ENCODE measurements around the gene CA10.

CA10 gene

GRCh38 chr17:52047086-52047485, 111.4 kb downstream of the CA10 start:
- TF ChIP-seq REST (IDR thresholded peaks at IDR 0.05; ENCODE audit: insufficient read depth in 1 of 2, low read depth in 2 of 2, low read length in 2 of 2), result no peak
- TF ChIP-seq SIN3A (IDR thresholded peaks at IDR 0.05; ENCODE audit: borderline replicate concordance, insufficient read depth, low read length), result no peak
- no peak for TF ChIP-seq POLR2AphosphoS5 (IDR thresholded peaks at IDR 0.05; ENCODE audit: low read depth, low read length)
- no peak for TF ChIP-seq FOXP2 (optimal IDR thresholded peaks at IDR 0.05; ENCODE audit: borderline replicate concordance, extremely low read depth, extremely low read length, insufficient read depth)
- TF ChIP-seq TAF1 (IDR thresholded peaks at IDR 0.05; ENCODE audit: borderline replicate concordance, insufficient read depth, low read length), result no peak

- no peak for TF ChIP-seq REST (IDR thresholded peaks at IDR 0.05; ENCODE audit: insufficient read depth in 1 of 2, low read depth in 2 of 2, low read length in 2 of 2)
- TF ChIP-seq TAF1 (IDR thresholded peaks at IDR 0.05; ENCODE audit: borderline replicate concordance, insufficient read depth, low read length), result no peak
- TF ChIP-seq POLR2AphosphoS5 (IDR thresholded peaks at IDR 0.05; ENCODE audit: low read depth, low read length), result no peak
- no peak for TF ChIP-seq FOXP2 (optimal IDR thresholded peaks at IDR 0.05; ENCODE audit: borderline replicate concordance, extremely low read depth, extremely low read length, insufficient read depth)
- TF ChIP-seq SIN3A (IDR thresholded peaks at IDR 0.05; ENCODE audit: borderline replicate concordance, insufficient read depth, low read length), result no peak
These were observed 117.3 kb downstream of the CA10 start for GRCh38 chr17:52041123-52041617.

GRCh38 chr17:52036416-52036815, 122.1 kb downstream of the CA10 start:
- TF ChIP-seq FOXP2 (optimal IDR thresholded peaks at IDR 0.05; ENCODE audit: borderline replicate concordance, extremely low read depth, extremely low read length, insufficient read depth), result no peak

- TF ChIP-seq REST (IDR thresholded peaks at IDR 0.05; ENCODE audit: insufficient read depth in 1 of 2, low read depth in 2 of 2, low read length in 2 of 2) (no peak), FOXP2 (optimal IDR thresholded peaks at IDR 0.05; ENCODE audit: borderline replicate concordance, extremely low read depth, extremely low read length, insufficient read depth) (no peak), POLR2AphosphoS5 (IDR thresholded peaks at IDR 0.05; ENCODE audit: low read depth, low read length) (no peak), TAF1 (IDR thresholded peaks at IDR 0.05; ENCODE audit: borderline replicate concordance, insufficient read depth, low read length) (no peak)
These were observed 123.1 kb downstream of the CA10 start for GRCh38 chr17:52035336-52035915.

- TF ChIP-seq TAF1 (IDR thresholded peaks at IDR 0.05; ENCODE audit: borderline replicate concordance, insufficient read depth, low read length), result no peak
- TF ChIP-seq REST (IDR thresholded peaks at IDR 0.05; ENCODE audit: insufficient read depth in 1 of 2, low read depth in 2 of 2, low read length in 2 of 2), result no peak
- no peak for TF ChIP-seq SIN3A (IDR thresholded peaks at IDR 0.05; ENCODE audit: borderline replicate concordance, insufficient read depth, low read length)
- TF ChIP-seq POLR2AphosphoS5 (IDR thresholded peaks at IDR 0.05; ENCODE audit: low read depth, low read length), result no peak
- no peak for TF ChIP-seq FOXP2 (optimal IDR thresholded peaks at IDR 0.05; ENCODE audit: borderline replicate concordance, extremely low read depth, extremely low read length, insufficient read depth)
These were observed 126.1 kb downstream of the CA10 start for GRCh38 chr17:52032454-52032853.

All from PFSK-1 (cell line).